HuH-7.5 (cell line): ENCODE measurements around the gene MGST3.
"Not testable (repeated sequence)": the region's sequence is repeated elsewhere in the genome, so short reads cannot be mapped to it uniquely, and the experiment has no call there.

Source experiments
- DNase-seq: peaks from one replicate; pipeline ENCODE4 v3.0.0; 2011; ENCODE audit warnings: low spot score

MGST3 gene

GRCh38 chr1:165629151-165629550, 1.9 kb upstream of the MGST3 start:
- DNase-seq = no peak

- no peak for DNase-seq
These were observed 996 bp upstream of the MGST3 start for GRCh38 chr1:165629848-165630628.

GRCh38 chr1:165631342-165632151, 513 bp downstream of the MGST3 start:
- no peak for DNase-seq

GRCh38 chr1:165632152-165632469, 1.1 kb downstream of the MGST3 start:
- no peak for DNase-seq

- no peak for DNase-seq
These were observed 1.5 kb downstream of the MGST3 start for GRCh38 chr1:165632491-165632890.

GRCh38 chr1:165633614-165634013, 2.6 kb downstream of the MGST3 start:
- DNase-seq = no peak

GRCh38 chr1:165634154-165634921, 3.3 kb downstream of the MGST3 start:
- no peak for DNase-seq

- no peak for DNase-seq
These were observed 4.3 kb downstream of the MGST3 start for GRCh38 chr1:165635329-165635728.

GRCh38 chr1:165635823-165636222, 4.8 kb downstream of the MGST3 start:
- no peak for DNase-seq

- no peak for DNase-seq
These were observed 6.4 kb downstream of the MGST3 start for GRCh38 chr1:165637427-165637826.

- DNase-seq = not testable (repeated sequence)
These were observed 7.2 kb downstream of the MGST3 start for GRCh38 chr1:165638211-165638610.

- no peak for DNase-seq
These were observed 9.0 kb downstream of the MGST3 start for GRCh38 chr1:165639821-165640623.

- no peak for DNase-seq
These were observed 10.4 kb downstream of the MGST3 start for GRCh38 chr1:165641231-165641987.

- no peak for DNase-seq
These were observed 13.2 kb downstream of the MGST3 start for GRCh38 chr1:165644064-165644735.

- DNase-seq = no peak
These were observed 14.8 kb downstream of the MGST3 start for GRCh38 chr1:165645654-165646366.

- no peak for DNase-seq
These were observed 16.5 kb downstream of the MGST3 start for GRCh38 chr1:165647517-165647916.

- DNase-seq = no peak
These were observed 16.9 kb downstream of the MGST3 start for GRCh38 chr1:165647970-165648369.

- DNase-seq = no peak
These were observed 18.0 kb downstream of the MGST3 start for GRCh38 chr1:165648919-165649572.

- DNase-seq = no peak
These were observed 20.1 kb downstream of the MGST3 start for GRCh38 chr1:165650981-165651625.
